ENCODE data around the gene WDR33. TPM values are rescaled to one million over a fixed set of nuclear protein-coding genes. Genes with fewer than 3 reads are reported as not detected.
A peak's percentile ranks its signal among the peaks of the same experiment; 100 is the strongest.

Gene WDR33
- 10 to 100 TPM; 76.3 to 82.5 TPM for total RNA-seq
- polyA plus RNA-seq (2013, experiment 1 of 2) = 38.9 TPM
- 39.7 TPM for polyA plus RNA-seq (2013, experiment 2 of 2)
- long read RNA-seq, experiment 1, partial matches to known transcripts = 10 of 31 reads
- long read RNA-seq, experiment 1, other reads (novel, unspliced or antisense) = 17 of 31 reads
- long read RNA-seq, experiment 2, full-length matches to known transcripts = 54 of 103 reads
- long read RNA-seq, experiment 2, partial matches to known transcripts = 23 of 103 reads
- long read RNA-seq, experiment 2, other reads (novel, unspliced or antisense) = 26 of 103 reads
- long read RNA-seq, experiment 3, full-length matches to known transcripts = 47 of 183 reads
- long read RNA-seq, experiment 3, partial matches to known transcripts = 102 of 183 reads
- long read RNA-seq, experiment 3, other reads (novel, unspliced or antisense) = 34 of 183 reads
- long read RNA-seq, experiment 4, transcript WDR33-204 (6 exons, 3,104 nt) = major isoform, 40 of 48 reads
- long read RNA-seq, experiment 4, partial matches to known transcripts = 5 of 48 reads
- long read RNA-seq, experiment 4, other reads (novel, unspliced or antisense) = 3 of 48 reads

GRCh38 chr2:127810619-127811396 is at the start of gene WDR33:
Gene WDR33, minus strand, starts transcription at chr2:127811171. Its CDS starts 40,190 bp downstream, at chr2:127770981.
- Mint-ChIP-seq H3K36me3 (ENCODE audit: low read depth) (peaks cover 5% of the 10 kb centered on the region), H3K4me1 (peaks cover 24% of the 10 kb centered on the region), H3K27me3 (ENCODE audit: insufficient read depth) (peaks cover 3% of the 10 kb centered on the region), H3K27ac (peak within 1 kb of the TSS; percentile 100), H3K4me3 (peak within 1 kb of the TSS; percentile 98), H3K9me3 (no peaks in the 10 kb centered on the region)
- peak; percentile 37 for TF ChIP-seq CTCF (conservative IDR thresholded peaks at IDR 0.05)
- Histone ChIP-seq H3K4me1 (ENCODE audit: control insufficient read depth, insufficient read depth, low read length) (no peaks in the 10 kb centered on the region), H3K36me3 (ENCODE audit: control insufficient read depth, insufficient read depth, low read length) (no peaks in the 10 kb centered on the region), H3K9ac (ENCODE audit: extremely low read depth, low read length, poor library complexity, severe bottlenecking) (peak within 1 kb of the TSS; percentile 97), H3K27me3 (ENCODE audit: control insufficient read depth, insufficient read depth, low read length, poor library complexity, severe bottlenecking) (no peaks in the 10 kb centered on the region), H3K27ac (ENCODE audit: low read depth, low read length) (peak within 1 kb of the TSS; percentile 95), H3K9me3 (ENCODE audit: control insufficient read depth, low read length) (no peaks in the 10 kb centered on the region), H3K4me3 (ENCODE audit: low read length) (peak within 1 kb of the TSS; percentile 99)
- WGBS, 2 experiments (ENCODE audit: insufficient coverage in 1 of 2, insufficient read length in 1 of 2) = 0 to 1% methylated on average over 14 to 62 of the region's 62 CpGs
- peak; percentile 98 for DNase-seq

- Histone ChIP-seq H3K36me3 (ENCODE audit: control insufficient read depth, insufficient read depth, low read length) (peaks cover 23% of the 10 kb centered on the region), H3K27ac (ENCODE audit: low read depth, low read length) (no peak overlapping the region), H3K4me1 (ENCODE audit: control insufficient read depth, insufficient read depth, low read length) (no peaks in the 10 kb centered on the region), H3K4me3 (ENCODE audit: low read length) (no peak overlapping the region), H3K9ac (ENCODE audit: extremely low read depth, low read length, poor library complexity, severe bottlenecking) (no peak overlapping the region), H3K9me3 (ENCODE audit: control insufficient read depth, low read length) (no peaks in the 10 kb centered on the region), H3K27me3 (ENCODE audit: control insufficient read depth, insufficient read depth, low read length, poor library complexity, severe bottlenecking) (no peaks in the 10 kb centered on the region)
- Mint-ChIP-seq H3K27me3 (ENCODE audit: insufficient read depth) (no peaks in the 10 kb centered on the region), H3K4me1 (peaks cover 25% of the 10 kb centered on the region), H3K36me3 (ENCODE audit: low read depth) (peaks cover 22% of the 10 kb centered on the region), H3K4me3 (no peak overlapping the region), H3K27ac (no peak overlapping the region), H3K9me3 (no peaks in the 10 kb centered on the region)
- no peak for DNase-seq
- no peak for TF ChIP-seq CTCF (conservative IDR thresholded peaks at IDR 0.05)
- 66 to 83% methylated on average over 3 to 5 of the region's 5 CpGs for WGBS, 2 experiments (ENCODE audit: insufficient coverage in 1 of 2, insufficient read length in 1 of 2)
Observed at GRCh38 chr2:127860130-127860529, 49.2 kb upstream of the WDR33 start.

GRCh38 chr2:127859712-127860085 is 48.7 kb upstream of the WDR33 start:
- Mint-ChIP-seq H3K27ac (peak overlapping the region; percentile 46), H3K36me3 (ENCODE audit: low read depth) (peaks cover 18% of the 10 kb centered on the region), H3K27me3 (ENCODE audit: insufficient read depth) (no peaks in the 10 kb centered on the region), H3K4me1 (peaks cover 25% of the 10 kb centered on the region), H3K9me3 (no peaks in the 10 kb centered on the region), H3K4me3 (peak overlapping the region; percentile 83)
- Histone ChIP-seq H3K27me3 (ENCODE audit: control insufficient read depth, insufficient read depth, low read length, poor library complexity, severe bottlenecking) (no peaks in the 10 kb centered on the region), H3K27ac (ENCODE audit: low read depth, low read length) (no peak overlapping the region), H3K9ac (ENCODE audit: extremely low read depth, low read length, poor library complexity, severe bottlenecking) (no peak overlapping the region), H3K36me3 (ENCODE audit: control insufficient read depth, insufficient read depth, low read length) (peaks cover 19% of the 10 kb centered on the region), H3K9me3 (ENCODE audit: control insufficient read depth, low read length) (no peaks in the 10 kb centered on the region), H3K4me3 (ENCODE audit: low read length) (no peak overlapping the region), H3K4me1 (ENCODE audit: control insufficient read depth, insufficient read depth, low read length) (no peaks in the 10 kb centered on the region)
- peak; percentile 94 for DNase-seq
- no peak for TF ChIP-seq CTCF (conservative IDR thresholded peaks at IDR 0.05)
- WGBS, 2 experiments (ENCODE audit: insufficient coverage in 1 of 2, insufficient read length in 1 of 2) = 19 to 27% methylated on average over 8 of the region's 8 CpGs

Data from endodermal cell (in vitro differentiated cells).